NOMO-1 treated with dmso at 0.1 percent for 144 hours (cell line): ENCODE measurements around the gene TMEM174.

ENCODE experiments used
- DNase-seq: peaks from one replicate; lab custom pipeline; 2025; ENCODE audit not compliant: unreplicated experiment; lab: John Stamatoyannopoulos, UW

TMEM174 gene, protein sequence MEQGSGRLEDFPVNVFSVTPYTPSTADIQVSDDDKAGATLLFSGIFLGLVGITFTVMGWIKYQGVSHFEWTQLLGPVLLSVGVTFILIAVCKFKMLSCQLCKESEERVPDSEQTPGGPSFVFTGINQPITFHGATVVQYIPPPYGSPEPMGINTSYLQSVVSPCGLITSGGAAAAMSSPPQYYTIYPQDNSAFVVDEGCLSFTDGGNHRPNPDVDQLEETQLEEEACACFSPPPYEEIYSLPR

DNA sequence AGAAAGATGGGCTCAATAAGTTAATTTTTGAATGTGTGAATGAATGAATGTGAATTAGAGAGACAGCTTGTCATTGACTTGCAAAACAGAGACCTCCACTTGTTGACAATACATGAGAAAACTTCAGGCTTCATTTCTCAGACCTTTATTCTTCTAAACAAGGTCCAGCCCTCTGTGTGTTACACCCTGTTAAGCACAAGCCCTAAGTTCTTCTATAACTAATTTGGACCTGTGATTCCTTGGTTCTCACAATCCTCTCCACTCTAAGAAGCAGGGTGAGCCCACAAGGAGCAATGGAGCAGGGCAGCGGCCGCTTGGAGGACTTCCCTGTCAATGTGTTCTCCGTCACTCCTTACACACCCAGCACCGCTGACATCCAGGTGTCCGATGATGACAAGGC is at the start of gene TMEM174:
TSS of gene TMEM174 (plus strand) at position 243 of the 400 bp plus-strand sequence. CDS start at position 294, 51 bp downstream.
- no peak for DNase-seq

DNA sequence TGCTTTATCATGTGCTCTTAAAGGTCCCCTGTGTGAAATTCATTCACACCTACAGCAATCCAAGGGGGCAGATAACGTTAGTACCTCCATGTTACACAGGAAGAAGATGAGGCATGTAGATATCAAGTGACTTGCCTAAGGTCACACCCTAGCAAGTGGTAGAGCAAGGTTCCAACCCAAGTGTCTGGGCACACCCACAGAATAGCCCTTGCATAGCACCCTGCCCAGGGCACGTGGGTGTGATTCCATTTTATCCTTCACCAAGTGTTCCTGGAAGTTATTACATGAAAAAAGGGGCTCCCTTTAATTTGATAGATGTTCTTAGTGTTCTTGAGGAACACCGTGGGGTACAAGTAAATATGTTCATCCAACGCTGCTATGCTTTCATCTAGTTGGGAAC is 47.7 kb upstream of the TMEM174 start:
- DNase-seq = no peak

DNA sequence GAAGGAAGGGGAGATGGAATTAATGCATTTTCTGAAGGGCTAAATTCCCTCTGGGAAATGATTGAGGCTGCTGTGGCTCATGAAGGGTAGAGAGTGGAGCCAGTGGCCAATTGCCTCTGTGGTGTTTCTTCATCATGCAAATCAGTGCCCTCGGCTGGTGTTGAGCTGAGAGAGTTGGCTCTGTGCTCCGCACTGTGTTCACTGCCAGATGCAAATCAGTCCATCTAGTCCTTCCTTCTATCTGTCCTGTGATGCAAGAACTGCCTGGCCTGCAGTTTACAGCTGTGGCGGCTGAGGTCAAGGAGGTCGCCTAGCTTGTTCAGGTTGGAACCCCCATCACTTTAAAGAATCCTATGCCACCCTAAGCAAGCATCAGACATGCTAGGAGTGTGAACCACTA is 46.6 kb upstream of the TMEM174 start:
- no peak for DNase-seq

DNA sequence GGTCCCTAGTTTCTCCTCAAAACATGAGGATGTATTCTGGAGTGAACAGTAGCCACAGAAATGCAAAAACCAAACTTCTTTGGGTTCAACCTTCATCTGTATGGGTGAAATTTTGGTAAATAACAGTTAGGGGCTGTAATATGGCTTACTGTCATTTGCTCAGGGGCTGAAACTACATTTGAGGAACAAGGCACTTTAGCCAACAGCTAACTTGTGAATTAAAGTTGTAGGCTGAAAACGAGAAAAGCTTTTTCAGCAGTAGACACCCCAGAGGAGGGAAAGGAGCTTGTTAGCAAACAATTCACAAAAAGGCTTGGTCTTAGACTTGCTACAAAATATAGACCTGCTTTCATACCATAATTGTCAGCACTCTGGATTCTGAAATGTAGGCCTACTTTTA is 46.0 kb upstream of the TMEM174 start:
- no peak for DNase-seq

DNA sequence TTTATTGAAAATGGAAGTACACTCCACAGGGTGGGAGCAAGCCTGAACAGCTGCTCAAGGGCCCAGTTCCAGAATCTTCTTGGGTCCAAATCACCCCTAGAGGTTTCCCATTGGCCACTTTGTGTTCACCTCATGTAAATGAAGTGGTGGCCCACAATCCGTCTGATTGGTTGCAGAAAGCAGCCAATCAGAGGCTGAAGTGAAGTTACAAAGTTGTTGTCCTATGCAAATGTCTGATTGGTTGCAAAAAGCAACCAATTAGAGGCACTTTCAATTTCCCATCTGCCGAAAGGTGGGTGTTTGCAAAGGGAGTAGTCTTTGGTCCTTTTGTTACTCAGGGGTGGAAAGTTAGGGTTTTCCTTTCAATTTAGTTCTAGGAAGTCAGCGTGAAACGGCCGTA is 43.9 kb upstream of the TMEM174 start:
- DNase-seq = no peak

DNA sequence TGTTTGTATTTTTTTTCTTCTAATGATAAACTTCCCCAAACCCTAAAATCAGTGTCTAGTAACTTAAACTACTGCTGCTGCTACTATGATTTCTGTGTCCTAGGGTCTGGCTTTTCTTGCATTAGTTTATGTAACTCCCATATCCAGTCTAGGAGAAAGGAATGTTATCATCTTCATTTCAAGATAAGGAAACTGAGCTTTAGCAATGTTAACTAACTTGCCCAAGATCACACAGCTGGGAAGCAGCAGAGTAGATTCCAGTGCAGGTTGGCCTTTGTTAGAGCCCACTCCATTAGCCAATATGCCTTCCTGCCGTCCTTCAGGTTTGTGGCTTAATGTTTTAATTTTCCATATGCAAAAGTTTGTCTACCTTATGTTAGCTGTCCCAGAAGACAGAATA is 42.2 kb upstream of the TMEM174 start:
- no peak for DNase-seq

DNA sequence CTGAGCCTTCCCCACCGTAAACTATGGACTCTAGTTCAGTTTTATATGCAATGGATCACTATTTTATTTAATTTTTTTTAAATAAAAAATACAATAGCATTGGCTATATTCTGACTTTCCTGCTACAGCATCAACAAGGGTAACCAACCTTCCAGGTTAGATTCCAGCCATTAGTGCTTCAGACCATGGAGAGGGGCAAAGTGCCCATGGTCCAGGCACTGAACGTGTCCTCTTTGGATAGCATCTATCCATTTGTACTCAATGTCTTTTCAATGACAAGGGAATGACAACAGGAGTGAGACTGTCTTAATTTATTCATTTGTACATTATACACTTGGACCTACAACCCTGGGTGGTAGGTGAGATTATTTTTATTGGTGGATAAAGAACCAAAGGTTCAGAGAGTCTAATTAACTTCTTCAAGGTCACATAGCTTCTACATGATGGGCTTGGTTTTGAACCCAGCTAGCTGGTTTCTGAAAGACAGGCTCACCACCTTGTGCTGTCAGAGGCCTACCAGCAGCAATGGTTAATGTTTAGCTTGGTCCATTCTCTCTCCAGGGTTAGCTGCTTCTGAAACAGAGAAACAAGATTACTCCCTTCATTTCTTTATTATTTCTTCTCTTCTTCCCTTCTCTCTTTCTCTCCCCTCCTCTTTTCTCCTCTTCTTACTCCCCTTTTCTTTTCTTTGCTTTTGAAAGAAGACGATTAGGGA is 41.1 kb upstream of the TMEM174 start:
- no peak for DNase-seq

DNA sequence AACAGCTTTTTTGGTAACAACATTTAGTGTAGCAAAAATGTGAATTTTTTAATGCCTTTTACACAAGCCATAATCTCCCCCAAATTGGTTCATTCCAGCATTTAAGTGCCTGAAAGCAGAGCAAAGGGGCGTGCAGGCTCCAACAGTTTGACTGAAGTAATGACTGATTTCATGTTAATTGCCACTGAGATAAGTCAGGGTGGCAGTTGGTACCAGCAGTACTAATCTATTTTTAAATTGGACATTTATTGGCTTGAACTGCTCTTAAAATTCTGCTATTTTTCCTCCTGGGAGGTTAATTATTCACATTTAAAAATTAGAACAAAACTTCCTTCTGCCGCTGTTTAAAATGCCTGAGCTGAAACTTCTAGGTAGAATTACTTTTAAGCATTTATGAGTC is 40.2 kb upstream of the TMEM174 start:
- DNase-seq = no peak

DNA sequence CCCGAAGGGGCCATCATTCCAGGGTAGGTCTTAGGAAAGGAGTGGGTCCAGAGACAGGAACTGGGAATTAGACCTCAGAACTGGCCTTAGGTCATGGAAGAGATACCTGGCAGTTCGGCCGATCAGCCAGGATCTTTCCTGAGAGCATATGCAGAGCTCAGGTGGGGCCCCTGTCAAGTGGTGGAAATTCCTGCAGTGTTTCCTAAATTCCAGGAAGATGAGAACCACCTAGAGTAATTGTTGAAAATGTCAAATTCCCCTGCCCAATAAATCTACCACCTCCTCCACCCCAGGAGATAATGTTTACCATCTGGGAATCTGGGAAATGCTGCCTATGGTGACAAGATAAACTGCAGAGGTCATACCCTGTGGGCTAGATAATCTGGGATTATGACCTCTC is 38.0 kb upstream of the TMEM174 start:
- DNase-seq = no peak

DNA sequence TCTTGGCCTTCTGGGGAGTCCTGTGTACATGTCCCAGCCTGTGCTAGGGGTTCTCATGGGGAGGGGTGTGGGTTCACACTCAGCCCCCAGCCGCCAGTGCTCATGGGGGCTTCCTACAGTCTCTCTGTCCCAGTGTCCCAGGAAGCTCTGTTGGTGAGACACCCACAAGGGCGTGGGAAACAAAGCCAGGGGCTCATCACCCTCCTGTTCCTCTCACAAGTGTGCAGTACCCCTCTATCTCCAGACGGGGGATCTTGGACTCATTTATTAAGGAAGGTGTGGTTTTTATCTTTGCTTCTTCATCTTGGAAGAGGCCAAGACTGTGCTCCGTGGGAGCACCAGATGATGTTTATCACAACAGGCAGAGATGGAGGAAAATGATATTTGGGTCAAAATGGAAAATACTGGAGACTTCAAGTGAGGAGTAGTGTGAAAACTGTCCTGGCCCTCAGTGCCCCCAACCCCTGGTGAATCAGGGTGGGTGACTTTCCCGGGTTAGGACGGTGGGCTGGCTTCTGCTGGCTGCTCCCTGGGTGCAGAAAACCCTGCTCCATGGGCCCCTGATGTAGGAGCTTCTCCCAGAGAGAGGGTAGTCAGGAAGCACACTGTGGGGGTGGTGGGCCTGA is 37.5 kb upstream of the TMEM174 start:
- no peak for DNase-seq

DNA sequence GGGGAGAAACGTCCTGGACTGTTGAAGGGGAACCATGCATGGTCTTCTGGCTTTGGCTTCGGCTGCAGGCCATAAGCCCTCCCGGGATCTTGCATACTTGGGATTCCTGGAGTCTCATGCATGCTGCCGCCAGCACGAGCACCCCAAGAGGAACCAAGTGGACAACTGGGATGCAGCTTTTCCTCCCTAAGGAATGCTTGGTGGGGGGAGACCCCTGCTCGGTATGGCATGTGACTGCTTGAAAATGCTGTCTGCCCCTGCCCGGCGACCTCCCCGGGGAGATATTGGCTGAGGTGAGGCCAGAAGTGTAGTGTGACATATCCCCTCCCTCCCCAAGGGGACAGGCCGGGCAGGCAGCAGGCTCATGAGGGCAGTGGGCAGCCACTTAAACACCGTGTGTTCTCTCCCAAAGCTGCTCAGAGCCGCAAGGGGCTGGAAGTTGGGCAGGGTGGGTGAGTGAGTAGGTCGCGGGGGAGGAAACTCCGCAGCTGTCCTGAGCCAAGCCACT is 36.9 kb upstream of the TMEM174 start:
- no peak for DNase-seq

DNA sequence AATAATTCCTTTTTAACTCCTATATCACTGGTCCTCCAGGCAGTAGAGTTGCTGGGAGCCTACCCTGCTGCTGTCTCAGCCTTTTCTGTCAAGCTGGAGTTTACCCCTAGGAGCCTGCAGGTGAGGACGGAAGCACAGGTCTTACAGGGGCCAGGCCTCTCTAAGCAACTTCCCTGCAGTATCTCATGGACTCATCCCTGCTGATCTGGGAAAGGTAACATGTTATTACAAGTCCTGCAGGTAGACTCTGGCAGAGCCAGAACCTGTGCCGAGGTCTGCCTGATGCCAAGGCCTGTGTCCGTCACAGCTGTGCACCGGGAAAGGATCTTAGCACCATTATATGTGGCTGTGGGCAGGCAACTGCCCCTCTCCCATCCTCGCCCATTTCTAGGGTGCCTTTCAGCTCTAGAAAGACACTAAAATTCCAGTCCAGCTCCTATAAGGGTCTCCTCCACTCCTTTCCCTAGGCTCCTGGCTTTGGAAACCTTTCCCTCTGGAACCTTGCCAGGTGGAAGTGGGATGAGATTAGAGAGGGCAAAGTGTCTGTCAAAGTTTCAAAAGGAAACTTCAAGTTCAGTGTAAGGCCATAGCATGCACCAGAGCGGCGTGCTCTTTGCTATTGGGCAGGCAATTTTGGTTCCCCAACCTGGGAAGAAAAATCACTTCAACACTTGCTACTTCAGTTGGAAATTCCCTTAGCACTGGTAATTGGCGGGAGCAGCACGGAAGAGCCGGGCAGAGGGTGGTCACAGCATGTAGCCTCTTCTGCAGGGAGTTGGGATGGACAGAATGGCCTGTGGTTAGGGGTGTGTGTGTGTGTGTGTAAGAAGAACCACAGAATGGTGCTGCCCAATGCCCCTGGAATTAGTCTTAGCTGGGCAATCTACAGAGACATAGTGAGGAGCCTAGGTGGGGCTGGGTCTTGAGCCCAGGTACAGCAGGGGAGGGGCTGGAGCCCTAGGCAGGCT is 35.1 kb upstream of the TMEM174 start:
- no peak for DNase-seq

DNA sequence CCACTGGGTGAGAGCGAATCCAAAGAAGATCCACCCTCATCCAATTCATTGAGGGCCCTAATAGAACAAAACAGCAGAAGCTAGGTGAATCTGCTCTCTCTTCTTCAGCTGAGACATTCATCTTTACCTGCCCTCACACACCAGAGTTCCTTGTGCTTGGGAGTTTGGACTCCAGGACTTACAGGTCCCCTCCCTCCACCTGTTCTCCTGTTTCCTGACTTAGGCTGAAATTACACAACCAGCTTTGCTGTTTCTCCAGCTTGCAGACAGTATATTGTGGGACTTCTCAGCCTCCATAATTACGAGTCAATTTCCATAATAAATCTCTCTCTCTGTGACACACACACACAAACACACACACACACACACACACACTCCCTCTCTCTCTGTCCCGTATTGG is 33.5 kb upstream of the TMEM174 start:
- DNase-seq = no peak

DNA sequence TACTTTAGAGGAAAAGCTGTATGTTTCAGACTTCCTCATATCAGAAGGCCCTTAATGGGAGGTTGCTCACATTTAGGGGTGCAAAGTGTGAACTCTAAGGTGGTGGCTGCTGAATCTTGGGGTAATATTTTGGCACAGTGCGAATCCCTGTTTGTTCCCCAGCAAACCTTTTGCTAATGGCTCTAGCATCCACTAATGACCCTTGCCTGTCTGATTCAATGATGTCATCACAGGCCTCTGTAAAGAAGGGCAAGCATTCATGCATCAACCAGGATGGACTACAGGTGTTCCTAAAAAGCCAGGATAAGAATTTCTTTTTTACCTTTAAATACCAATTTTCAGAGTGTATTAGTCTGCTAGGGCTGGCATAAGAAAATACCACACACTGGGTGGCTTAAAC is 32.2 kb upstream of the TMEM174 start:
- no peak for DNase-seq

DNA sequence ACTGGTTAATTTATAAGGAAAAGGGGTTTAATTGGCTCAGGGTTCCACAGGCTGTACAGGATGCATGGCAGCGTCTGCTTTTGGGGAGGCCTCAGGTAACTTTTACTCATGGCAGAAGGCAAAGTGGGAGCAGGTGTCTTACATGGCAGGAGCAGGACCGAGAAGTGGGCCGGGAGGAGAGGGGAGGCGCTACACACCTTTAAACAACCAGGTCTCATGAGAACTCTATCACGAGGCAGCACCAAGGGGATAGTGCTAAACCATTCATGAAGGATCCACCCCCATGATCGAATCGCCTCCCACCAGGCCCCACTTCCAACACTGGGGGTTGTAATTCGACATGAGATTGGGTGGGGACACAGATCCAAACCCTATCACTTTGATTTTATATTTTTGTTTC is 31.0 kb upstream of the TMEM174 start:
- no peak for DNase-seq

DNA sequence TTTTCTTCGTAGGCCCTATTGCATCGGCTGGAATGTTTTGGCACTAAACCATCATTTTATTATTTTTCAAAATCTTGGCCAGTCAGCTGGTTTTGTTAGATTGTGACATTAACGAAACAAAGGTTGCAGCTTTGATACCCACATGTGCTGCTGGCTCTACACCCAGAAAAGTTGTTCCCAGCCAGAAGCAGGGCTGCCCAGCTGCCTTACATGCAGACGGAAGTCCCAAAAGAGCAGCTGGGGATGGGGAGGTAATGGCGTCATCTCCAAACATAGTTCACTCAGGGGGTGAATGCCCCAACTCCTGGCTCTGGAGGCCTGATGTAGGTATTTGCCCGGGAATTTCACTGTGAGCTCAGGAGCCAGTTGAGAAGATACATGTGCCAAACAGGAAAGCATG is 29.3 kb upstream of the TMEM174 start:
- DNase-seq = no peak

DNA sequence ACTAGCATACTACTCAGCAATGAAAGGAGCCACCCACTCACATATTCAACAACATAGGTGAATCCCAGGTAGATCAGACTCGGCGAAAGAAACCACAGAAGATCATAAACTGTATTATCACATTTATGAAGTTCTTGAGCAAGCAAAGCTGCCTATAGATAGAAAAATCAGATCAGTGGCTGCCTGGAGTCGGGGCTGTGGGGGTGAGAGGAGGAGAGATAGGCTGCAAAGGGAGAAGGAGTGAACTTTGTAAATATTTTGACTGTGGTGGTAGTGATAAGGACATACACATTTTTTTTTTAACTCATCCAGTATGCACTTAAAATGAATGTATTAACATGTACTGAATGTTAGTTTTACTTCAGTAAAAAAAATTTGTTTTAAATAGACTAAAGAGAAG is 23.5 kb upstream of the TMEM174 start:
- DNase-seq = no peak

DNA sequence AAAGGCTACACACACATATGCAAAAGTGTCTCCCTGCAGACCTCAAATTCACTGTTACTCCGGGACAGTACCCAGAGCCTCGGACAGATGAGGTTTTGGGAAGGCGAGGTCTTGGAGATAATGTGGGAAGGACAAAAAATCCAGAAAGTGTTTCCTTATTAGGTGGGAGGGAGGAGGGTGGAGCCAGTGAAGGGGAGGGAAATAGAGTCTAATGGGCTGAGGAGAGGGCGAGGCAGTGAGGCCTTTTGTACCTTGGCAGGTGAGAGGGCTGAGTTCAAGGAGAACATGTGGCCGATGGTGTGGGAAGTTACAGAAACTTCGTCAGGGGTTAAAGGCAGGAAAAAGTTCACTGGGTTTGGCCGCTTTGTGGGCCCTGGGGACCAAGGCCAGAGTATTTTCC is 22.1 kb upstream of the TMEM174 start:
- DNase-seq = no peak

DNA sequence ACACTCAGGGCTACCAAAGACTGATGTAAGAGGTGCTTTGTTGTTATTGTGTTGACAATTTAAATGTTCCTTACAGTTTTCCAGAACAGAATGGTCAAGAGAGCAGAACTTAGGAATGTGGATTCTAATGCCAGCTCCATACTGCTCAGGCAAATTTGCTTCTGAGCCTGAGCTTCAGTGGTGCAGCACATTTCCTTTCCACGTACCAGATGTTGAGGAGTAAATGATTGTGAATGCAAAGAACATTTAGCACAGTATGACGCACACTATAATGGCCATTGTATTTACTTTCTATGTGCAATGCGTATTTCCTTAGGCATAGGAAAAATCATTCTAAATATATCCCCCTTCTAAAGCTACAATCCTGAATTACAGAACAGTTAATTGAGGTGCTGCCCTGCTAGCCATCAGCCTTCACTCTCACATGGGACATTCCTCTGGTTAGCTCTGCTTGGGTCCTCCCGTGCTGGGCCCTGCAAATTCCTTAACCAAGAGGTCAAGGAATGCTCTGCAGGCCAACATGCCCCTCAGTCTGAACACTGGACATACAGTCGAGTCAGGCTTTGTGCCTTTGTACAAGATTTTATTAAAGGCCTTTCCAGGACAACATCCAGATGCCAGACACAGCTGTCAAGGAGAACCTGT is 21.1 kb upstream of the TMEM174 start:
- no peak for DNase-seq
